Calu3 (cell line): Measurements from ENCODE around the gene PTPRF. TPM values are rescaled to one million over a fixed set of nuclear protein-coding genes. Genes with fewer than 3 reads are reported as not detected.
"Not testable (repeated sequence)": the region's sequence is repeated elsewhere in the genome, so short reads cannot be mapped to it uniquely, and the experiment has no call there.

ENCODE experiments used
- BruUV-seq: library from RNA; stranded (reverse); fragments of 400-500 nt; replicated peaks from 2 replicates; lab custom pipeline; 2021; lab: Mats Ljungman, UMichigan
- CTCF ChIA-PET: fragments of 300-600 bp; sonication (Branson Sonifier 250); formaldehyde crosslinking; loops from one replicate; lab custom pipeline; 2022; ENCODE audit warnings: antibody characterized with exemption; lab: Charles Lee
- DNase-seq: peaks from one replicate; pipeline ENCODE4 v3.0.0; 2022
- H3K27ac Mint-ChIP-seq: one replicate; pipeline ENCODE4 v1.8.0; 2022; ENCODE audit warnings: mixed read lengths; ENCODE audit not compliant: unreplicated experiment
- H3K27me3 Mint-ChIP-seq: one replicate; pipeline ENCODE4 v1.8.0; 2022; ENCODE audit warnings: mixed read lengths; ENCODE audit not compliant: unreplicated experiment
- H3K36me3 Mint-ChIP-seq: one replicate; pipeline ENCODE4 v1.8.0; 2022; ENCODE audit warnings: mild to moderate bottlenecking, moderate library complexity, mixed read lengths; ENCODE audit not compliant: insufficient read depth, unreplicated experiment
- H3K4me1 Mint-ChIP-seq: one replicate; pipeline ENCODE4 v1.8.0; 2022; ENCODE audit warnings: mild to moderate bottlenecking, low read depth, mixed read lengths; ENCODE audit not compliant: unreplicated experiment
- H3K4me3 Mint-ChIP-seq: one replicate; pipeline ENCODE4 v1.8.0; 2022; ENCODE audit warnings: mild to moderate bottlenecking, low read depth, moderate library complexity, mixed read lengths; ENCODE audit not compliant: unreplicated experiment
- H3K9me3 Mint-ChIP-seq: one replicate; pipeline ENCODE4 v1.8.0; 2022; ENCODE audit warnings: low read depth, mixed read lengths; ENCODE audit not compliant: unreplicated experiment
- intact Hi-C: fragments of 100-400 bp; cut with micrococcal nuclease; formaldehyde crosslinking; loops from one replicate; pipeline ENCODE4 v1.10.0; 2022; ENCODE audit not compliant: unreplicated experiment
- total RNA-seq: library from RNA; stranded (reverse); gene quantifications from 2 replicates; pipeline ENCODE4 v1.2.3, GENCODE V29; 2022
- TF ChIP-seq, protein P1 (sequence below): fragments of 200-600 bp; IDR thresholded peaks from one replicate; pipeline ENCODE4 v1.8.0; 2022; ENCODE audit warnings: antibody characterized with exemption; ENCODE audit not compliant: unreplicated experiment

PTPRF gene
- total RNA-seq, 1 experiment from 2014 or later = 318 TPM

- Mint-ChIP-seq H3K4me1 (no peaks in the 10 kb centered on the region), H3K27ac (no peak overlapping the region), H3K4me3 (no peak overlapping the region), H3K27me3 (no peaks in the 10 kb centered on the region), H3K36me3 (no peaks in the 10 kb centered on the region), H3K9me3 (peaks cover 4% of the 10 kb centered on the region)
- BruUV-seq = no TSS peak
- TF ChIP-seq, protein P1, sequence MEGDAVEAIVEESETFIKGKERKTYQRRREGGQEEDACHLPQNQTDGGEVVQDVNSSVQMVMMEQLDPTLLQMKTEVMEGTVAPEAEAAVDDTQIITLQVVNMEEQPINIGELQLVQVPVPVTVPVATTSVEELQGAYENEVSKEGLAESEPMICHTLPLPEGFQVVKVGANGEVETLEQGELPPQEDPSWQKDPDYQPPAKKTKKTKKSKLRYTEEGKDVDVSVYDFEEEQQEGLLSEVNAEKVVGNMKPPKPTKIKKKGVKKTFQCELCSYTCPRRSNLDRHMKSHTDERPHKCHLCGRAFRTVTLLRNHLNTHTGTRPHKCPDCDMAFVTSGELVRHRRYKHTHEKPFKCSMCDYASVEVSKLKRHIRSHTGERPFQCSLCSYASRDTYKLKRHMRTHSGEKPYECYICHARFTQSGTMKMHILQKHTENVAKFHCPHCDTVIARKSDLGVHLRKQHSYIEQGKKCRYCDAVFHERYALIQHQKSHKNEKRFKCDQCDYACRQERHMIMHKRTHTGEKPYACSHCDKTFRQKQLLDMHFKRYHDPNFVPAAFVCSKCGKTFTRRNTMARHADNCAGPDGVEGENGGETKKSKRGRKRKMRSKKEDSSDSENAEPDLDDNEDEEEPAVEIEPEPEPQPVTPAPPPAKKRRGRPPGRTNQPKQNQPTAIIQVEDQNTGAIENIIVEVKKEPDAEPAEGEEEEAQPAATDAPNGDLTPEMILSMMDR = no peak
- CTCF ChIA-PET = no interaction called here
- DNase-seq = no peak
- intact Hi-C loops = no loop called here
These were observed 35.5 kb upstream of the PTPRF start for GRCh38 chr1:43495204-43495603.

DNA sequence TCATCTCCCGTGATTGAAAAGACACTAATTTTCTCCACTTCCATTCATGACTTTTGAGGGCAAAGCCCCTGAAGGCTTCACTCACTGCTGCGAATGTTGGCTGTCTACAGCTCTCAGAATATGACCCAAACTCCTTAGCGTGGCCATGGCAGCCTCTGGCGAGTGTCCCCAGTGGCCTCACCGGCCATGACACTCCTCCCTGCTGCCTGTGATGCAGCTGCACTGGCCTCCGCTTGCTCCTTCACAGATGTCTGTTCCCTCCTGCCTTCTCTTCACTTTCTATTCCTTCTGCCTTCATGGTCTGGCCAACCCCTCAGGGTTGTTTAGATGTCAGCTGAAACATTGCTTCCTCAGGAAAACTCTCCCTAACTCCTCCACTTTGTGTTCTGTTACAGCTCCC, 30.8 kb upstream of the PTPRF start:
- H3K4me1 Mint-ChIP-seq = no peaks in the 10 kb centered on the region
- DNase-seq = no peak
- H3K27me3 Mint-ChIP-seq = no peaks in the 10 kb centered on the region
- CTCF ChIA-PET = no interaction called here
- no peak overlapping the region for H3K4me3 Mint-ChIP-seq
- intact Hi-C loops = no loop called here
- TF ChIP-seq, protein P1 = no peak
- no TSS peak for BruUV-seq
- H3K9me3 Mint-ChIP-seq = peaks cover under 1% of the 10 kb centered on the region
- H3K36me3 Mint-ChIP-seq = no peaks in the 10 kb centered on the region
- no peak overlapping the region for H3K27ac Mint-ChIP-seq

DNA sequence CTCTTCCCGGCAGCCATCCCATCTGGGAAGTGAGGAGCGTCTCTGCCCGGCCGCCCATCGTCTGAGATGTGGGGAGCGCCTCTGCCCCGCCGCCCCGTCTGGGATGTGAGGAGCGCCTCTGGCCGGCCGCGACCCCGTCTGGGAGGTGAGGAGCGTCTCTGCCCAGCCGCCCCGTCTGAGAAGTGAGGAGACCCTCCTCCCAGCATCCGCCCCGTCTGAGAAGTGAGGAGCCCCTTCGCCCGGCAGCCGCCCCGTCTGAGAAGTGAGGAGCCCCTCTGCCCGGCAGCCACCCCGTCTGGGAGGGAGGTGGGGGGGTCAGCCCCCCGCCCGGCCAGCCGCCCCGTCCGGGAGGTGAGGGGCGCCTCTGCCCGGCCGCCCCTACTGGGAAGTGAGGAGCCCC, 28.9 kb upstream of the PTPRF start:
- not testable (repeated sequence) for H3K27ac Mint-ChIP-seq

GRCh38 chr1:43503534-43503933, 27.1 kb upstream of the PTPRF start:
- no peaks in the 10 kb centered on the region for H3K36me3 Mint-ChIP-seq
- no peak overlapping the region for H3K4me3 Mint-ChIP-seq
- intact Hi-C loops = no loop called here
- H3K27me3 Mint-ChIP-seq = no peaks in the 10 kb centered on the region
- BruUV-seq = no TSS peak
- DNase-seq = no peak
- TF ChIP-seq, protein P1 = no peak
- H3K27ac Mint-ChIP-seq = no peak overlapping the region
- no peaks in the 10 kb centered on the region for H3K9me3 Mint-ChIP-seq
- no peaks in the 10 kb centered on the region for H3K4me1 Mint-ChIP-seq
- CTCF ChIA-PET = no interaction called here

More for the DNA sequence above, 28.9 kb upstream of the PTPRF start:
- H3K27me3 Mint-ChIP-seq, BruUV-seq, H3K36me3 Mint-ChIP-seq, intact Hi-C loops, H3K9me3 Mint-ChIP-seq, H3K4me1 Mint-ChIP-seq, CTCF ChIA-PET, DNase-seq, H3K4me3 Mint-ChIP-seq: not testable (repeated sequence)

DNA sequence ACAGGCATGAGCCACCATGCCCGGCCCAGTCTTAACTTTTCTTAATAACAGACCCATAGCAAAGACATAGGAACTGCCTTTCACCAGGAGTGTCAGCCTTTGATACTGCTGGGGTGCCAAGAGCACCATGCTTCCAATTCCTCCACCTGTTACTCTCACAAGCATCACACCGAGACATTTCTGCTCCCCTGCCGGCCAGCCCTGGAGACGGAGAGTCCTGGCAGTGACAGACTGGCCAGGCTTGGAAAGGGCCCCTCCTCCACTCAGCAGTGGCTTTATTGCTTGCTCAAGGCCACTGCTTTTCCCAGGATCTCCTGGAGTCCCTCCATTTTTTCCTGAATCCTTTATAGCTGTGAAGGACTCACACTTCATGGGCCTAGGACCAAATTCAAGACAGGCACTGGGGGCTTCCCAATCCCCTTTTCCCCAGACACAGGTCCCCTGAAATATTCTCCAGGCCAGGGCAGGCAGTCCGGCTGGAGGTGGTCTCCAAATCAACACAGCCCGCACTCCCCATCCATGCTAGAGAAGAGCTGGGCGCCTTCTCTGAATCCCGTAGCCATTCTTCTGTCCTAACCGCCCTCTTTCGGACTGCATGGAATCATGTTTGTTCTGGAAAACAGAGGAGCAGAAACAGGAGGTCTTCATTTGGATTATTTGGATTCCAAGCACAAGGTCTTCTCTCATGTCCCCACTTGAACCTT, 25.5 kb upstream of the PTPRF start:
- intact Hi-C loops = no loop called here
- H3K36me3 Mint-ChIP-seq = no peaks in the 10 kb centered on the region
- H3K9me3 Mint-ChIP-seq = no peaks in the 10 kb centered on the region
- H3K4me1 Mint-ChIP-seq = no peaks in the 10 kb centered on the region
- TF ChIP-seq, protein P1 = no peak
- CTCF ChIA-PET = no interaction called here
- H3K4me3 Mint-ChIP-seq = no peak overlapping the region
- no peak overlapping the region for H3K27ac Mint-ChIP-seq
- no TSS peak for BruUV-seq
- H3K27me3 Mint-ChIP-seq = no peaks in the 10 kb centered on the region
- DNase-seq = no peak
